Duodenal mucosa (tissue), 2 donors: ENCODE measurements around the gene SYT10.
"Not testable (repeated sequence)": the region's sequence is repeated elsewhere in the genome, so short reads cannot be mapped to it uniquely, and the experiment has no call there.

ENCODE experiments used
- H3K27ac ChIP-seq: one replicate; pipeline ENCODE4 v1.7.0; 2013; ENCODE audit warnings: low read depth, low read length
- H3K27me3 ChIP-seq, 2 donors: one replicate each; pipeline ENCODE4 v1.7.0; 2013; ENCODE audit warnings: low read length in 2 of 2, control low read depth in 1 of 2; ENCODE audit not compliant: insufficient read depth in 2 of 2, control insufficient read depth in 1 of 2
- H3K36me3 ChIP-seq, 2 donors: one replicate each; pipeline ENCODE4 v1.7.0; 2013; ENCODE audit warnings: low read length in 2 of 2, control low read depth in 1 of 2; ENCODE audit not compliant: insufficient read depth in 2 of 2, control insufficient read depth in 1 of 2
- H3K4me1 ChIP-seq, 2 donors: one replicate each; pipeline ENCODE4 v1.7.0; 2013; ENCODE audit warnings: low read length in 2 of 2, control low read depth in 1 of 2; ENCODE audit not compliant: insufficient read depth in 2 of 2, control insufficient read depth in 1 of 2
- H3K4me3 ChIP-seq, 2 donors: one replicate each; pipeline ENCODE4 v1.7.0; 2013; ENCODE audit warnings: low read length in 2 of 2, low read depth in 1 of 2
- H3K9ac ChIP-seq, 2 donors: one replicate each; pipeline ENCODE4 v1.7.0; 2013; ENCODE audit warnings: low read length in 2 of 2, low read depth in 1 of 2
- H3K9me3 ChIP-seq, 2 donors: one replicate each; pipeline ENCODE4 v1.7.0; 2013; ENCODE audit warnings: low read length in 2 of 2, control low read depth in 1 of 2; ENCODE audit not compliant: control insufficient read depth in 1 of 2

Gene SYT10

DNA sequence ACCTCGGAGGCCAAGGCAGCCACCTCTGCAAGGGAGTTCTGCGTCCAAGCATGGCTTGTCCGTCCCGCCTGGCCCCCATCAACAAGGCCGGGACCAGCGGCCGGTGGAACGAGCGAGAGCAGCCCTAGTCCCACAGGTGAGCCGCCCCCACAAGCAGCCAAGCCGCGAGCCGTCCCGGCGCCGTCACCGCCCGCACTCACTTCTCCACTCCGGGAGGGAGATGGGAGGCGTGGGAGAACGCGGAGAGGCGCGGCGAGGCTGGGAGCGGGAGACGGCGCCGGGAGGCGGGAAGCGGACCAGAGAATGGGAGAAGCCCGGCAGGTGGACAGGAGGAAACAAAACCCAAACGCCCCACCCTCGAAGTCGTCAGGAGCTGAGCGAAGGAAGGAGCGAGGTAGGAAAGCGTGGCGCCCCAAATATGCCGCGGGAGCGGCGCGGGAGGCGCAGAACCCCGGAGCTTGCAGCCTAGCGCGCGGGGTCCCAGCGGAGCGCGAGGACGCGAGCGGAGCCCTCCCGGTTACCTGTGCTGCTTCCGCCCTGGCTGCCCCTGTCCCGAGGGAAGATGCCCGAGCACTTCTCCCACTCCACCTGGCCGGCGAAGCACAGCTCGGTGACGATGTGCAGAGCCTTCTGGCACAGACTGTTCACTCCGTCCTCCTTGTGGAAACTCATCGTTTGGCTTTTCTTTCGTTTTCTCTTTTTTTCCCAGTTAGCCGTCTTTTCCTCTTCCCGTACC lies 600 bp downstream of the SYT10 start:
- peaks cover 0 to 4% of the 10 kb centered on the region in 2 donors for H3K4me1 ChIP-seq
- no peaks in the 10 kb centered on the region for H3K36me3 ChIP-seq
- H3K9me3 ChIP-seq = no peaks in the 10 kb centered on the region
- H3K27me3 ChIP-seq = peaks cover 28 to 44% of the 10 kb centered on the region in 2 donors
- peak overlapping the region; percentile 59 to 80 for H3K4me3 ChIP-seq
- no peak overlapping the region for H3K27ac ChIP-seq
- H3K9ac ChIP-seq = no peak overlapping the region

GRCh38 chr12:33438025-33438772 lies 1.4 kb downstream of the SYT10 start:
- Histone ChIP-seq H3K36me3 (no peaks in the 10 kb centered on the region), H3K9me3 (no peaks in the 10 kb centered on the region), H3K27ac (no peak overlapping the region), H3K9ac (no peak overlapping the region), H3K27me3 (peaks cover 28 to 38% of the 10 kb centered on the region in 2 donors), H3K4me1 (peaks cover 0 to 4% of the 10 kb centered on the region in 2 donors), H3K4me3 (peak overlapping the region; percentile 59 to 80)

DNA sequence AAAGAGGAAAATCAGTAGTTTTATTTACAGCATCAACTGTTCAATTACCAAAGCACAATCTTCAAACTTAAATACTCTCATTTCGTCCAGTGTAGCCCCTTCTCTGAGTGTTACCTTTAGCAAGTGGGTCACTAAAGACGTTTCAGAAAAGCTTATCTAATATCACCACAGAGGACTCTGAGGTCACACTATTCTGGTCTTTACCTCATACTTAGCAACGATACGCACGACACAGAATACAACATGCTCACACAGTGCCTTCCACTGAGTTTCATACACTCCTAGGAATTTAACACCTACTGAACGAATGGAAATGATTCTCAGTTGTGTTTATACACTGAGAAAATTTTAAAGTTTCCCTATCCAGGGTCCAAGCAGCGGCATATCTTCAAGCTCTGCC lies 2.0 kb downstream of the SYT10 start:
- Histone ChIP-seq H3K9ac (no peak overlapping the region), H3K4me3 (no peak overlapping the region), H3K4me1 (peaks cover 0 to 4% of the 10 kb centered on the region in 2 donors), H3K27ac (no peak overlapping the region), H3K9me3 (no peaks in the 10 kb centered on the region), H3K27me3 (peaks cover 28 to 38% of the 10 kb centered on the region in 2 donors), H3K36me3 (no peaks in the 10 kb centered on the region)

DNA sequence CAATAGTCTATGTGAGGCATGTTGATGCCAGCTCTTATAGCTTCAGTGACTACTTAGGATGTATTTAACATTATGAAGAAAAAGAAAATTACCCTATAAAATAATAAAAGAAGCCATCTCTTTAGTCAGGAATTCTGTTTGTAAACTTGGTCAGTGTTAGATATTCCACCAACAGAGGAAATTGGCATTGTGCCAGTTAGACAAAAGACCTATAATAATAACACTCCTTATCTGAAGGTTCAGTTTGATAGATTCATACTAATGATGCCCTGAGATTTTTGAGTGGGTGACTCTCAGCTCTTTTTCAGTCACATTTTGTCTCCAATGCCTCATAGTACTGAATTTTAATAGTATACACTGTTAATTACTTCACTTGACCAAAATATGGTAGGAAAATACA lies 6.6 kb downstream of the SYT10 start:
- no peaks in the 10 kb centered on the region for H3K9me3 ChIP-seq
- H3K27ac ChIP-seq = no peak overlapping the region
- H3K4me3 ChIP-seq = no peak overlapping the region

GRCh38 chr12:33431648-33432047 lies 8.0 kb downstream of the SYT10 start:
- Histone ChIP-seq H3K27ac (no peak overlapping the region), H3K4me3 (no peak overlapping the region), H3K9ac (no peak overlapping the region), H3K4me1 (no peaks in the 10 kb centered on the region), H3K27me3 (no peaks in the 10 kb centered on the region), H3K9me3 (no peaks in the 10 kb centered on the region), H3K36me3 (no peaks in the 10 kb centered on the region)

More for the DNA sequence above, 6.6 kb downstream of the SYT10 start:
- Histone ChIP-seq H3K36me3 (no peaks in the 10 kb centered on the region), H3K4me1 (no peaks in the 10 kb centered on the region), H3K9ac (no peak overlapping the region), H3K27me3 (peaks cover 5 to 6% of the 10 kb centered on the region in 2 donors)

DNA sequence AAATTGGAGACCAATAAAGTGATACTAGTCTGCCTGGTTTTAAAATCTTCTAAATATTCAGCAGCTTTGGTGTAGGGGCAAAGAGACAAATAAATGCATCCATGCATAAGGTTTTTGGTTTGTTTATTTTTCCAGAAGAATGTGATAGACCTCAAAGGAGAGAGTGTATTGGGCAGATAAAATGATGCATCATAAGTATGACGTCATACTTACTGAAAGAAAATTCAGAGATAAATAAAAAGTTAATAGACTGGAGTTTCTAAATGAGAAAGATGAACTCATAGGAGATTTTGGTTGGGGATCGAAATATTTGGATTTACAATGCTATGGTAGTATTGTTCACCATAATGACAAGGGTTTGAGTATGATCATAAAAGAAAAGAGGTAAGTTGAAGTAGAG lies 10.2 kb downstream of the SYT10 start:
- H3K36me3 ChIP-seq = no peaks in the 10 kb centered on the region

GRCh38 chr12:33427071-33427470 lies 12.5 kb downstream of the SYT10 start:
- H3K9ac ChIP-seq = no peak overlapping the region
- H3K9me3 ChIP-seq = no peaks in the 10 kb centered on the region
- no peak overlapping the region for H3K4me3 ChIP-seq
- H3K4me1 ChIP-seq = no peaks in the 10 kb centered on the region
- no peaks in the 10 kb centered on the region for H3K36me3 ChIP-seq
- no peaks in the 10 kb centered on the region for H3K27me3 ChIP-seq
- H3K27ac ChIP-seq = no peak overlapping the region

More for the DNA sequence above, 10.2 kb downstream of the SYT10 start:
- H3K4me3 ChIP-seq = no peak overlapping the region
- H3K9me3 ChIP-seq = no peaks in the 10 kb centered on the region
- no peak overlapping the region for H3K9ac ChIP-seq
- no peaks in the 10 kb centered on the region for H3K27me3 ChIP-seq
- no peaks in the 10 kb centered on the region for H3K4me1 ChIP-seq
- no peak overlapping the region for H3K27ac ChIP-seq

DNA sequence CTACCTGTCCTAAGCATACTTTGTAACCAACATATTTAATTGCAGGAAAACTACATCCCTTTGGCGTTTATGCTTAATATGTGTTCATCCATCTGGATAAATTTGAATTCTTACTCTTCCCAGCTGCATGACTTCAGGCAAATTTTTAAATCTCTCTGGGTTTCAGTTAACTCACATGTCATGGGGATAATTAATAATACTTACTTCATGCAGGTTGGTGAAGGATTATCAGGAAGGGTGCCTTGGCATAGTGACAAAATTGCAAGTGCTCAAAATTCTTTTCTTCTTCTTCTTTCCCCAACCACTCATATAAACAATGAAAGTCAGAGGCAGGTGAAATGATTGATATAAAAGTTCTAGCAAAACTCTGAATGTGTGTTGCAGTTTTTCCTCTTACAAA lies 15.9 kb downstream of the SYT10 start:
- H3K27ac ChIP-seq = no peak overlapping the region
- H3K4me1 ChIP-seq = no peaks in the 10 kb centered on the region
- no peaks in the 10 kb centered on the region for H3K9me3 ChIP-seq
- no peaks in the 10 kb centered on the region for H3K27me3 ChIP-seq
- no peak overlapping the region for H3K4me3 ChIP-seq
- no peaks in the 10 kb centered on the region for H3K36me3 ChIP-seq
- H3K9ac ChIP-seq = no peak overlapping the region

DNA sequence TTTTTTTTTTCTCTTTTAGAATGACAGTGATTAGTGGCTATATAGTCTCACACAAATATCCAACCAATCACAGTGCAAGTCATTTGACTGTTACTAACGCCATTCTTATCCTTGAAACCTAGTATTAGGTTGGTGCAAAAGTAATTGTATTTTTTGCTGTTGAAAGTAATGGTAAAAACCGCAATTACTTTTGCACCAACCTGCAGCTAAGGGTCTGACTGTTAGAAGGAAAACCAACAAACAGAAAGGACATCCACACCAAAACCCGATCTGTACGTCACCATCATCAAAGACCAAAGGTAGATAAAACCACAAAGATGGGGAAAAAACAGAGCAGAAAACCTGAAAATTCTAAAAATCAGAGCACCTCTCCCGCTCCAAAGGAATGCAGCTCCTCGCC lies 27.2 kb downstream of the SYT10 start:
- H3K4me3 ChIP-seq, H3K36me3 ChIP-seq, H3K27me3 ChIP-seq, H3K27ac ChIP-seq, H3K4me1 ChIP-seq, H3K9me3 ChIP-seq, H3K9ac ChIP-seq: not testable (repeated sequence)

DNA sequence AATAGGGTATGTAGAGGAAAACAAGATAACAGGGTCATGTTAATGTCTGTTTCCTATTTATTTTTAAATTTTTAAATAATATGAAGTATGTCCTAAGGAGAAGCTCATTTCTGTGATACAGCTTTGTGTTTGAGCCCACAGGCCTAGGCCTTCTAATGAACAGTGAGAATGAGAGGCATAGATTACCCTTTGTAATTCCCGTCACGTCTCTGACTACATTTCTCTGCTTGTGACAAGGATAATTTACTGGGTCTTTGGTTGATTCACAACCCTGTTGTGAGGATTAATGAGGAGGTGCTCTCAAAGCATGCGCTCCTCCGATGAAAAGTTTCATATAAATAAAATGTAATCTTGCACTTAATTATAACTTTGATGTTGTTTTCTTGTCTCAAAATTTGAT lies 56.1 kb downstream of the SYT10 start:
- Histone ChIP-seq H3K36me3 (no peaks in the 10 kb centered on the region), H3K4me1 (no peaks in the 10 kb centered on the region), H3K4me3 (no peak overlapping the region)

More for the DNA sequence above, 56.1 kb downstream of the SYT10 start:
- Histone ChIP-seq H3K9ac (no peak overlapping the region), H3K27ac (no peak overlapping the region), H3K27me3 (no peaks in the 10 kb centered on the region), H3K9me3 (no peaks in the 10 kb centered on the region)
